HL-60 (cell line): ENCODE data around the gene PARD6G.

ENCODE experiments used
- DNase-seq, 2 experiments: peaks; one replicate each; pipeline ENCODE4 v3.0.0-alpha.2; 2010 to 2020; ENCODE audit warnings: low read depth in 1 of 2, low spot score in 1 of 2
- H3K27ac ChIP-seq: fragments of 250-450 bp; sonication (Bioruptor Pico); replicated peaks from 2 replicates; pipeline ENCODE4 v1.5.1; 2020; ENCODE audit warnings: mild to moderate bottlenecking, moderate library complexity
- H3K27me3 ChIP-seq: fragments of 250-450 bp; sonication (Bioruptor Pico); 2 replicates; pipeline ENCODE4 v1.5.1; 2021; ENCODE audit warnings: mild to moderate bottlenecking, moderate library complexity; ENCODE audit not compliant: insufficient read depth, poor library complexity, severe bottlenecking
- H3K4me3 ChIP-seq: replicated peaks from 2 replicates; pipeline ENCODE4 v1.5.1; 2011; ENCODE audit warnings: mild to moderate bottlenecking, control low read depth, low read length; ENCODE audit not compliant: insufficient read depth
- GABPA ChIP-seq: IDR thresholded peaks from 2 replicates; pipeline ENCODE4 v1.6.1; 2012; ENCODE audit warnings: low read depth
- POLR2AphosphoS5 ChIP-seq: IDR thresholded peaks from 2 replicates; pipeline ENCODE4 v1.6.1; 2012; ENCODE audit warnings: low read depth
- SPI1 ChIP-seq: IDR thresholded peaks from 2 replicates; pipeline ENCODE4 v1.6.1; 2012; ENCODE audit warnings: low read depth, mild to moderate bottlenecking, borderline replicate concordance
- TF ChIP-seq, protein P1 (sequence below): IDR thresholded peaks from one replicate; pipeline ENCODE4 v1.5.1; 2011; ENCODE audit warnings: low read length, control low read depth, inconsistent platforms; ENCODE audit not compliant: insufficient read depth
- TF ChIP-seq, protein P2 (sequence below): IDR thresholded peaks from 2 replicates; pipeline ENCODE4 v1.6.1; 2012; ENCODE audit warnings: low read depth; ENCODE audit not compliant: insufficient replicate concordance

PARD6G gene

DNA sequence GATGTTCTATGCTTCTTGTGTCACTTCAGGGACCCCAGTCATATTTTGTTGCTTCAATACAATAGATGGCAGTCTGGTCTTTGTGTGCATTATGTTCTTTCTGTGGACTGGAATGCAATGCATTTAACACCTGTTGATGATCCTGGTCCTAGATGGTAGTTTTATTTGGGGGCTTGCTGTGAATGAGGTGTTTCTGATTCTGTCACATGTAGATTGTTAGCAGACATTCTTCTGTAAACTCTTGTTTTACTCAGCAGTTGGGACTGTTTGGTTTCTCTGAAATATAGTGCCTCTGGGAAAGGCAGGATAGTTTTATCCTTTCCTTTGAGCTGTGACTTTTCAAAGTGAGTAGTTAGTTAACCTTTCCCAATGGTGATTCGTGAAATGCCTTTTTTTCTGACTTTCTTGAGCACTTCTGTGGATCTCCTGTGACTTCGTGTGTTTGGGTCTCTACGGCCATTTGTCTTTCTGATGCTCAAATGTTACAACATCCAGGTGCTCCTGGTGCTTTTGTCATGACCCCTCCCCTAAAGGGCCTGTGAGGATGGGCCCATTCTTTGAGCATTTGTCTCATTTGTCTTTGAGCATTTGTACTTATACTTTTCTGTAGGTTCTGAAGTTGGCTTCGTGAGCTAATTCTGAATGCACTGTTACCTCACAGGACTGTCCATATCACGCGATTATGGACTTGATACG lies 117.5 kb downstream of the PARD6G start:
- TF ChIP-seq, protein P1, sequence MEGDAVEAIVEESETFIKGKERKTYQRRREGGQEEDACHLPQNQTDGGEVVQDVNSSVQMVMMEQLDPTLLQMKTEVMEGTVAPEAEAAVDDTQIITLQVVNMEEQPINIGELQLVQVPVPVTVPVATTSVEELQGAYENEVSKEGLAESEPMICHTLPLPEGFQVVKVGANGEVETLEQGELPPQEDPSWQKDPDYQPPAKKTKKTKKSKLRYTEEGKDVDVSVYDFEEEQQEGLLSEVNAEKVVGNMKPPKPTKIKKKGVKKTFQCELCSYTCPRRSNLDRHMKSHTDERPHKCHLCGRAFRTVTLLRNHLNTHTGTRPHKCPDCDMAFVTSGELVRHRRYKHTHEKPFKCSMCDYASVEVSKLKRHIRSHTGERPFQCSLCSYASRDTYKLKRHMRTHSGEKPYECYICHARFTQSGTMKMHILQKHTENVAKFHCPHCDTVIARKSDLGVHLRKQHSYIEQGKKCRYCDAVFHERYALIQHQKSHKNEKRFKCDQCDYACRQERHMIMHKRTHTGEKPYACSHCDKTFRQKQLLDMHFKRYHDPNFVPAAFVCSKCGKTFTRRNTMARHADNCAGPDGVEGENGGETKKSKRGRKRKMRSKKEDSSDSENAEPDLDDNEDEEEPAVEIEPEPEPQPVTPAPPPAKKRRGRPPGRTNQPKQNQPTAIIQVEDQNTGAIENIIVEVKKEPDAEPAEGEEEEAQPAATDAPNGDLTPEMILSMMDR: no peak
- no peak for TF ChIP-seq GABPA
- TF ChIP-seq POLR2AphosphoS5: no peak
- TF ChIP-seq, protein P2, sequence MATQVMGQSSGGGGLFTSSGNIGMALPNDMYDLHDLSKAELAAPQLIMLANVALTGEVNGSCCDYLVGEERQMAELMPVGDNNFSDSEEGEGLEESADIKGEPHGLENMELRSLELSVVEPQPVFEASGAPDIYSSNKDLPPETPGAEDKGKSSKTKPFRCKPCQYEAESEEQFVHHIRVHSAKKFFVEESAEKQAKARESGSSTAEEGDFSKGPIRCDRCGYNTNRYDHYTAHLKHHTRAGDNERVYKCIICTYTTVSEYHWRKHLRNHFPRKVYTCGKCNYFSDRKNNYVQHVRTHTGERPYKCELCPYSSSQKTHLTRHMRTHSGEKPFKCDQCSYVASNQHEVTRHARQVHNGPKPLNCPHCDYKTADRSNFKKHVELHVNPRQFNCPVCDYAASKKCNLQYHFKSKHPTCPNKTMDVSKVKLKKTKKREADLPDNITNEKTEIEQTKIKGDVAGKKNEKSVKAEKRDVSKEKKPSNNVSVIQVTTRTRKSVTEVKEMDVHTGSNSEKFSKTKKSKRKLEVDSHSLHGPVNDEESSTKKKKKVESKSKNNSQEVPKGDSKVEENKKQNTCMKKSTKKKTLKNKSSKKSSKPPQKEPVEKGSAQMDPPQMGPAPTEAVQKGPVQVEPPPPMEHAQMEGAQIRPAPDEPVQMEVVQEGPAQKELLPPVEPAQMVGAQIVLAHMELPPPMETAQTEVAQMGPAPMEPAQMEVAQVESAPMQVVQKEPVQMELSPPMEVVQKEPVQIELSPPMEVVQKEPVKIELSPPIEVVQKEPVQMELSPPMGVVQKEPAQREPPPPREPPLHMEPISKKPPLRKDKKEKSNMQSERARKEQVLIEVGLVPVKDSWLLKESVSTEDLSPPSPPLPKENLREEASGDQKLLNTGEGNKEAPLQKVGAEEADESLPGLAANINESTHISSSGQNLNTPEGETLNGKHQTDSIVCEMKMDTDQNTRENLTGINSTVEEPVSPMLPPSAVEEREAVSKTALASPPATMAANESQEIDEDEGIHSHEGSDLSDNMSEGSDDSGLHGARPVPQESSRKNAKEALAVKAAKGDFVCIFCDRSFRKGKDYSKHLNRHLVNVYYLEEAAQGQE: no peak
- no peak for TF ChIP-seq SPI1
- Histone ChIP-seq H3K27me3 (no peaks in the 10 kb centered on the region), H3K27ac (no peak overlapping the region), H3K4me3 (no peak overlapping the region)
- no peak for DNase-seq

GRCh38 chr18:80127635-80128034 lies 119.7 kb downstream of the PARD6G start:
- no peak overlapping the region for H3K4me3 ChIP-seq
- no peak for DNase-seq
- no peak overlapping the region for H3K27ac ChIP-seq
- H3K27me3 ChIP-seq: no peaks in the 10 kb centered on the region
- TF ChIP-seq, protein P1: no peak
- TF ChIP-seq POLR2AphosphoS5: no peak
- no peak for TF ChIP-seq SPI1
- TF ChIP-seq, protein P2: no peak
- TF ChIP-seq GABPA: no peak

DNA sequence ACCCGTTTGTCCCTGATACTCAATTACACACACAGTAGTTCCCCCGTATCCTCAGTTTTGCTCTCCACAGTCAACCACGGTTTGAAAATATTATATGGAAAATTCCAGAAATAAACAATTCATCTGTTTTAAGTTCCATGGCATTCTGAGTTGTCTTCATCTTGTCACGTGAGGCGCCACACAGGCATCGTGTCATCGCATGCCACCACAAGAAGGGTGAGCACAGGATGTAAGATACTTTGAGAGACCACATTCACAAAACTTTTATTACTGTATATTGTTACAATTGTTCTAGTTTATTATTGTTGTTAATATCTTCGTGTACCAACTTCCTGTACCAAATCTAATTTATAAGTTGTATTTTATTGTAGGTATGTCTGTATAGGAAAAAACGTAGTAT lies 120.5 kb downstream of the PARD6G start:
- H3K4me3 ChIP-seq: no peak overlapping the region
- DNase-seq: no peak
- no peak for TF ChIP-seq SPI1
- TF ChIP-seq POLR2AphosphoS5: no peak
- TF ChIP-seq, protein P2: no peak
- TF ChIP-seq GABPA: no peak
- TF ChIP-seq, protein P1: no peak
- no peak overlapping the region for H3K27ac ChIP-seq
- H3K27me3 ChIP-seq: no peaks in the 10 kb centered on the region
